ENCODE data around the gene FAM163A. TPM values are rescaled to one million over a fixed set of nuclear protein-coding genes. Genes with fewer than 3 reads are reported as not detected.

FAM163A gene
- total RNA-seq, 1 donor from 2014 or later = not detected

DNA sequence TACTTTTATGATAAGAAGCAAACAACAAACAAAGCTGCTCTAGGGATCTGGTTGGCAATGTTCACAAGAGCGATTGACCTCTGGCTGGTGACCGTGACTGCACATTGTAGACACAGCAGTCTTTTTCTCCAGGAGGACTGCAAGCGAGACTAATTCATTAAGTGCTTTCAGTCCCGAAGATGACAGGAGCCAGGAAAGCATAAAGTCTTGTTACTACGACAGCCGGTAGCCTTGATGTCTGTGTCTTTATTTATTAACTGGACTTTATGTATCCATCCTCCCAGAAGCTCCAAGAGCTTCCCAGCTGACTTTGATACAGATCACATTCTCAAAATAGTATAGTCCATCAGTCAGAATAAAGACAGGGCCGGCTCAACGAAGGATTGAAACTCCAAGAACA is 18.2 kb downstream of the FAM163A start:
- no peaks in the 10 kb centered on the region for H3K9me3 Mint-ChIP-seq
- no peak for DNase-seq (ENCODE audit: low read depth, low spot score)
- no peak overlapping the region for H3K4me3 Mint-ChIP-seq
- H3K36me3 Mint-ChIP-seq (ENCODE audit: low read depth) = no peaks in the 10 kb centered on the region
- peaks cover 2% of the 10 kb centered on the region for H3K27me3 Mint-ChIP-seq (ENCODE audit: low read depth)
- no peak overlapping the region for H3K27ac Mint-ChIP-seq (ENCODE audit: unreplicated experiment)
- TF ChIP-seq, protein P1, sequence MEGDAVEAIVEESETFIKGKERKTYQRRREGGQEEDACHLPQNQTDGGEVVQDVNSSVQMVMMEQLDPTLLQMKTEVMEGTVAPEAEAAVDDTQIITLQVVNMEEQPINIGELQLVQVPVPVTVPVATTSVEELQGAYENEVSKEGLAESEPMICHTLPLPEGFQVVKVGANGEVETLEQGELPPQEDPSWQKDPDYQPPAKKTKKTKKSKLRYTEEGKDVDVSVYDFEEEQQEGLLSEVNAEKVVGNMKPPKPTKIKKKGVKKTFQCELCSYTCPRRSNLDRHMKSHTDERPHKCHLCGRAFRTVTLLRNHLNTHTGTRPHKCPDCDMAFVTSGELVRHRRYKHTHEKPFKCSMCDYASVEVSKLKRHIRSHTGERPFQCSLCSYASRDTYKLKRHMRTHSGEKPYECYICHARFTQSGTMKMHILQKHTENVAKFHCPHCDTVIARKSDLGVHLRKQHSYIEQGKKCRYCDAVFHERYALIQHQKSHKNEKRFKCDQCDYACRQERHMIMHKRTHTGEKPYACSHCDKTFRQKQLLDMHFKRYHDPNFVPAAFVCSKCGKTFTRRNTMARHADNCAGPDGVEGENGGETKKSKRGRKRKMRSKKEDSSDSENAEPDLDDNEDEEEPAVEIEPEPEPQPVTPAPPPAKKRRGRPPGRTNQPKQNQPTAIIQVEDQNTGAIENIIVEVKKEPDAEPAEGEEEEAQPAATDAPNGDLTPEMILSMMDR (conservative IDR thresholded peaks at IDR 0.05) = no peak
- peaks cover 23% of the 10 kb centered on the region for H3K4me1 Mint-ChIP-seq

DNA sequence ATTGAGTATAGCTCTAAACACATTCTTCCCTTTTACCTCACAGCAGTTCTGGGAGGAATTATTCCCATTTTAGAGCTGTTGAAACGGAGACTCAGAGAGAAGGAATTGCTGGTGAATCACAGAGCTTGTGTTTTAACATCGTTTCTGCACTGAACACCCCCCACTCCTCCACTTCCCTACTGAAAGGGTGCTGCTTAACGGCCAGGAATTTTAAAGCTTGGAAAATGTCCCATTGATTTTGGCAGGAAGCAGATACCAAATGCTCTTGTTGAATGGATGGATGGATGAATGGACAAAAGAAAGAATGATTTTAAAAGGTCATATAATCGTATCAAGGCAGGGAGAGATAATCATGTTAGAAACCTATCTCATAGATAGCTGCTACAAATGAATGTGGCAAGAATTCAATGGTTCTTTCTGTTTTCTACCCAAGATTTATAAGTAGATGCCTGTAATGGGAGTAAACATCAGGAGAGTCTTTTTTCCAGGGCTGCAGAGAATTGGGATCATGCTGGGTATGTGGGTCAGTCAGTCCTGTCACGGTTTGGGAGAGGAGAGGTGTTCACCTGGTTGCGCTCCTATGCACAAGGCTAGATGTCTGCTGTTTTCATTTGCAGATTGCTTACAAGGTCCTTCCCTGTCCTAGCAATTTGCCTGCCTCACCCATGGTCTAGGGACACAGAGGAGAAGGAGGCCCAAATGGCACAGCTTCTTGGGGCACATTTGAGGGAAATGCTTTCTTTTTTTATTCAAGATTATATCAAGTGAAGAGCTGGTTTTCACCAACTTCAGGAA is 19.0 kb downstream of the FAM163A start:
- Mint-ChIP-seq H3K36me3 (ENCODE audit: low read depth) (no peaks in the 10 kb centered on the region), H3K27me3 (ENCODE audit: low read depth) (peaks cover 2% of the 10 kb centered on the region), H3K4me3 (no peak overlapping the region), H3K9me3 (no peaks in the 10 kb centered on the region), H3K4me1 (peaks cover 23% of the 10 kb centered on the region), H3K27ac (ENCODE audit: unreplicated experiment) (no peak overlapping the region)
- no peak for DNase-seq (ENCODE audit: low read depth, low spot score)
- TF ChIP-seq, protein P1 (conservative IDR thresholded peaks at IDR 0.05) = no peak

DNA sequence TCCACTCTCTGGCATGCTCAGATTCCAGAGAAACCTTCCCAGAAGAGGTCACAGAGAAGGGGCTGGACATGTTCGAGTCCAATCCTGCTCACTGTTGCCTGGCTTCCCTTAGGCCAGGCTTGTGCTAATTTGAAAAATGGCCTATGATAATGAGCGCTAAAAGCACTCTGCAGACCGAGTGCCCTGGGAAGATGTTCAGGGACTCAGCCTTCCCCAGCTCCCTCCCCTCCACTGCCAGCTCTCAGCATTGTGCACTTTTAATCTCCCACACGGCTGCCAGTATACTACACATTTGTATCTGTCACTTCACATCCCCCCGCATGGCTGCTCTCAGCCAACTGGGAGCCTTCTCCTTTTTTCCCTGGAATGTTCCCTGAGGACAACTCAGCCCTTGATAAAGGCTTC is 24.1 kb downstream of the FAM163A start:
- Mint-ChIP-seq H3K27ac (ENCODE audit: unreplicated experiment) (peak overlapping the region; percentile 51), H3K36me3 (ENCODE audit: low read depth) (no peaks in the 10 kb centered on the region), H3K4me1 (peaks cover 2% of the 10 kb centered on the region), H3K9me3 (peaks cover 6% of the 10 kb centered on the region), H3K27me3 (ENCODE audit: low read depth) (no peaks in the 10 kb centered on the region), H3K4me3 (no peak overlapping the region)
- no peak for DNase-seq (ENCODE audit: low read depth, low spot score)
- TF ChIP-seq, protein P1 (conservative IDR thresholded peaks at IDR 0.05) = no peak

DNA sequence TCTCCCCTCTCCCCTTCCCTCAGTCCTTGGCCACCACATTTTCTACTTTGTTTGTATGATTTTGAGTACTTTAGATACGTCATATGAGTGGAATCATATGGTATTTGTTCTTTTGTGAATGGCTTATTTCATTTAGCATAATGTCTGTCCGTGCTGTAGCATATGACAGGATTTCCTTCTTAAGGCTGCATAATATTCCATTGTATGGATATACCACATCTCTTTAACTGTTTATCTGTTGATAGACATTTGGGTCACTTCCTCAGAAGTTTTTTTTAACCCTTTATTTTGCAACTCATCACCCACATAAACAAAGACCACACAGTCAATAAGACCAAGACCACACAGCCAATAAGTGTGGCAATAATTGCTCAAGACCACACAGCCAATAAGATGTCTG is 24.9 kb downstream of the FAM163A start:
- H3K36me3 Mint-ChIP-seq (ENCODE audit: low read depth) = no peaks in the 10 kb centered on the region
- no peaks in the 10 kb centered on the region for H3K4me1 Mint-ChIP-seq
- H3K27ac Mint-ChIP-seq (ENCODE audit: unreplicated experiment) = no peak overlapping the region
- no peaks in the 10 kb centered on the region for H3K27me3 Mint-ChIP-seq (ENCODE audit: low read depth)
- H3K9me3 Mint-ChIP-seq = peaks cover 6% of the 10 kb centered on the region
- no peak overlapping the region for H3K4me3 Mint-ChIP-seq
- TF ChIP-seq, protein P1 (conservative IDR thresholded peaks at IDR 0.05) = no peak
- DNase-seq (ENCODE audit: low read depth, low spot score) = no peak

DNA sequence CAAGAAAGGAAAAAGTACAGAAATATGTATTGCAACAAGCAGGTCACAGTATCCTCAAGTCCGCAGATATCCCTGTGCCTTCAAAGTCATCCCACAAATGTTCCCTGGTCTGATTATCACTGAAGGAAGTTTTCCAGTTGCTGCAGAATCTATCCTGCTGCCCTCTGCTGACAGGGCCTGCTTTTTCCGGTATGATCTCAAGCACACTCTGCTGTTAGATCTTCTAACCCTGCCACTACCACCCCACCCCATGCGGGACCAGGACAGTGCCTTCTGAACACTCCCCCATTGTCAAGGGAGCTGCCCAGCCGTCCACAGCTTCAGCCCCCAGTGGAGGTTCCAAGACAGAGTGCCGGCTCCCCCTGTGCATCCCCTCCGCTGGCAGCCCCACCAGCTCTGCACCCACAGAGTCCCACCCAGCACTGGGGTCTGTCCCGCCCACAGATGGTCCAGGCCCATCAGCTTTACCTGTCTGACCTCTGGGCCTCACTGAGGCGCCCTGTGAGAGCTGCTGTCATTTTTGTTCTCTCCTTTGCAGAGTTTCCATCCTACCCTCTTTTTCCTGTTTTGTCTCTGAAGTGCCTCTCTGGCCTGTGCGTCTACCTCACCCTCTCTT is 27.9 kb downstream of the FAM163A start:
- H3K4me1 Mint-ChIP-seq = no peaks in the 10 kb centered on the region
- no peak for DNase-seq (ENCODE audit: low read depth, low spot score)
- no peak overlapping the region for H3K27ac Mint-ChIP-seq (ENCODE audit: unreplicated experiment)
- H3K27me3 Mint-ChIP-seq (ENCODE audit: low read depth) = no peaks in the 10 kb centered on the region
- peaks cover 10% of the 10 kb centered on the region for H3K9me3 Mint-ChIP-seq
- no peak overlapping the region for H3K4me3 Mint-ChIP-seq
- H3K36me3 Mint-ChIP-seq (ENCODE audit: low read depth) = no peaks in the 10 kb centered on the region
- TF ChIP-seq, protein P1 (conservative IDR thresholded peaks at IDR 0.05) = no peak

Data from neural crest cell (in vitro differentiated cells).